ENCODE results near the gene HLA-DRA.

Gene HLA-DRA

DNA sequence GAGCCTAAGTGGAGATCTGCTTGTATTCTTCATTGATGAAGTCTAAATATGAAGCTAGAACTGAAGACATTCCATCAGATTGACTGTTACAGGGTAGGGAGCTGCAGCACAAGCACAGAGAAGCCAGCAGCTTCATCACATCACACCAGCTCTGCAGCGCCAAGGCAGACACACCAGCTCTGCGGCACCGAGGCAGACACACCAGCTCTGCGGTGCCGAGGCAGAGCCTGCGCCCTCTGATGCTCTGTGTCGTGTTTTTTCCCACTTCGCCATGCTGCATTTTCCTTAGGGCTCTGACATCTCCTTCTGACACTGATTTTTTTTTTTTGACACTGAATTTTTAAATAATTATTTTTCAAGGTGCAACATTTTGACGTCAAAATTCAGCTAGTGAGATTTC lies 33.5 kb upstream of the HLA-DRA start:
- Histone ChIP-seq H3K9ac (no peak overlapping the region), H3K9me3 (replicated peaks in 1 of 11) (no peaks in the 10 kb centered on the region), H3K4me2 (no peak overlapping the region), H3K36me3 (no peaks in the 10 kb centered on the region), H4K20me1 (no peaks in the 10 kb centered on the region), H3K4me3 (no peak overlapping the region), H3K27me3 (no peaks in the 10 kb centered on the region), H3K27ac (no peak overlapping the region), H3K4me1 (no peaks in the 10 kb centered on the region)
- no peak for TF ChIP-seq Cebpa-rat (IDR thresholded peaks at IDR 0.05)

DNA sequence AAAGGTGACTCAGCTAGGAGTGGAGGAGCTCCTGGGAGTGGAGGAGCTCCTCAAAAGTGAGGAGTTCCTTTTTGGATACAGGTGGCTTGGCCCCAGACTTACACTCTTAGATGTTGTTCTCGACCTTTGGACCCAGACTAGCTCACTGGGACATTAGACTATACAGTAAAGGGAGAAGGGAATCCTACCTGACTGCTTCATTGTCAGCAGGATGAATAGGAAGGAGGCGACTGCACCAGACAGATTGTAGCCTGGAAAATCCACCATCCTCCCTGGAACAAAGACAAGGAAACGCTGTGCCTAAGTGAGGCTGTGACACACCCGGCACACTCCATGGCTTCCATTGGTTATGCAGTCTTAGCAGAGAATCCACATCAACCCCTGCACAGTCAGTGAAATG lies 32.8 kb upstream of the HLA-DRA start, which contains the start of gene BTNL2:
Gene BTNL2, minus strand, starts transcription at position 325 of the 400 bp plus-strand sequence. Its CDS starts 58 bp downstream, at position 267.
- Histone ChIP-seq H3K27ac (no peak within 1 kb of the TSS), H3K4me2 (no peak within 1 kb of the TSS), H3K4me3 (no peak within 1 kb of the TSS), H4K20me1 (no peaks in the 10 kb centered on the region), H3K4me1 (no peaks in the 10 kb centered on the region), H3K9me3 (replicated peaks in 1 of 11) (no peaks in the 10 kb centered on the region), H3K36me3 (no peaks in the 10 kb centered on the region), H3K9ac (no peak within 1 kb of the TSS), H3K27me3 (no peaks in the 10 kb centered on the region)
- TF ChIP-seq Cebpa-rat (IDR thresholded peaks at IDR 0.05): no peak

DNA sequence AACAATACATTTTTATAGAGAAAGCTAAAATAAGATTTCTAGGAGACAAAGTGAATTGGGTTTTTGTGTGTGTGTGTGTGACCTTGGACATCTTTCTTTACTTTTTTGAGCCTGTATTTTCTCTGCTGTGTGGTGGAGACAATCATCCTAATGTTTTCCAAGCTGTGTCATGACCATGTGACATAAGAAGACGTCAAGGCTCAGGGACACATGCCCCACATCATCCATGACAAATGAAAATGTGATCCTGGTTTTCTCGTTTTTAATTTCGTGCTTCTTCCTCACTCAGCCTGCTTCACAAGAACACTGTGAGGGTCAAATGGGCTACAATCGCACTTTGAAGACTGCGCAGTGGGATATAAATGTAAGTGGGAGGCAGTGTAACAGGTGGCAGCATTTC lies 28.8 kb upstream of the HLA-DRA start:
- Histone ChIP-seq H3K4me2 (no peak overlapping the region), H3K4me3 (no peak overlapping the region), H3K27me3 (no peaks in the 10 kb centered on the region), H3K27ac (no peak overlapping the region), H4K20me1 (no peaks in the 10 kb centered on the region), H3K4me1 (peaks cover 0 to 4% (median 0%) of the 10 kb centered on the region in 10 experiments; a peak in 2 of 20 replicates), H3K9ac (no peak overlapping the region), H3K36me3 (no peaks in the 10 kb centered on the region), H3K9me3 (replicated peaks in 1 of 11) (no peaks in the 10 kb centered on the region)
- no peak for TF ChIP-seq Cebpa-rat (IDR thresholded peaks at IDR 0.05)

DNA sequence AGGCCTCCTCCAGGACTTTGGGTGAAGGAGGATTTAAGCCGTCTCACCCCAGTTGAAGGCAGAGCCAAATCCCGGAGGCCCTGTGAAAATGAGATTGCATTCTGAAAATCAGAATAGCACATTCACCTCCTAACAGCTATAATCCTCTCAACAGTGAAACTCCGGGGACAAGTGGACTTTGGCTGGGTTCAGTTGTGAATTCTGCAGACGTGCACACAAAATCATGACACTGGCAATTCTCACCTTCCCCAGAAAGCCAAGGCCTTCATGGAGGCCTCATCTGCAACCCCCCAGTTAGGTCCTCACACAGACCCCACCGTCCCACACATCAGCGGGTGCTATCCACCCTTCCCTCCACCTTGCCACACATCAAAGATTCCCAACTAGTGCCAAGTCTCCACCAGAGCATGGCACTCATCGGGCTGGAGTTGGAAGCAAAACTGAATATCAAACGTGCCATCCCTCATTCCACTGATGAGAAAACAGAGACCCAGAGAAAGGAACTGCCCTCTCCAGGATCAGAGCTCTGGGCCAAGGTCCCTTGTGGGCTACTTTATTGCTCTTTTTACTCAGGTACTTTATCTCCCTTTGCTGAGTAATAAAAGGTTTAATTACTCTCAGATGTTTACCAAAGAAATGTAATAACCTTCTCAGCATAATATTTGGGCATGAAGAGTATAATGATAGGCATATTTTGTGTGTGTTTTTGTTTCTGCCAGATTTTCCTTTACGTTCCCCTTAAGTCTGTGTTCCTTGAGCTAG lies 27.9 kb upstream of the HLA-DRA start:
- Histone ChIP-seq H3K27ac (no peak overlapping the region), H3K4me2 (no peak overlapping the region), H3K9me3 (replicated peaks in 1 of 11) (no peaks in the 10 kb centered on the region), H3K36me3 (no peaks in the 10 kb centered on the region), H3K4me1 (peaks cover 0 to 4% (median 0%) of the 10 kb centered on the region in 10 experiments; a peak in 2 of 20 replicates), H3K9ac (peak overlapping the region in 1 of 11 experiments; percentile 12; a peak in 1 of 22 replicates), H3K4me3 (no peak overlapping the region), H3K27me3 (no peaks in the 10 kb centered on the region), H4K20me1 (no peaks in the 10 kb centered on the region)
- no peak for TF ChIP-seq Cebpa-rat (IDR thresholded peaks at IDR 0.05)

DNA sequence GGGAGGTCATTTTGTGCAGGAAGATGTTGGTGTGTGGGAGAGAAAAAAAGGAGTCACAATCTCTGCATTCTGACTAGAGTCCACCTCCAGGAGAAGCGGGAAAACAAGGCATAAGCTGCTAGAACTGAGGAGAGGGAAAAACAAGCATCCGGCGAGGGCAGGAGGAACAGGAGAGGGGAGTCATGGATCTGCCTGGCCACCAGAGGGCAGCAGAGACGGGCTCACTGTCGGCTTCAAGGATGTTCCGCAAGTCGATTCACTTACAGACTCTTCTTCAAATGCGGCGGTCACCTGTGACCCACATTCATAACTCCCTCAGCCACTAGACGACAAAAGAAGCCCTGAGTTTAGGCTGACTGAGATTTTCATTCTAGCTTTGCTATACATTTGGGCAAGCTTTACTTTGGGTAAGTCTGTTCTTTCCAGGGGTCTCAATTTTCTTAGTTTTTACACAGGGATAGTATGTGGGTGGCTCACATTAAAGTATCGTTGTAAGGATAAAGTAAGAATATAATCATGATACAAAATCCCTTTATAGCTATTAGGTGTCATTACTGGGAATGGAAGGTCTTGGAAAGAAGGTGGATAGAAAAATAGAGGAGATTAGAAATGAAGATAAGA lies 26.1 kb upstream of the HLA-DRA start:
- H3K9ac ChIP-seq: no peak overlapping the region
- no peak overlapping the region for H3K4me3 ChIP-seq
- H3K36me3 ChIP-seq: no peaks in the 10 kb centered on the region
- H3K9me3 ChIP-seq (replicated peaks in 1 of 11): no peaks in the 10 kb centered on the region
- no peak for TF ChIP-seq Cebpa-rat (IDR thresholded peaks at IDR 0.05)
- peaks cover 0 to 4% (median 0%) of the 10 kb centered on the region in 10 experiments; a peak in 2 of 20 replicates for H3K4me1 ChIP-seq
- H3K27ac ChIP-seq: no peak overlapping the region
- no peaks in the 10 kb centered on the region for H3K27me3 ChIP-seq
- no peaks in the 10 kb centered on the region for H4K20me1 ChIP-seq
- peak overlapping the region in 3 of 11 experiments; percentile 4 to 74 (median 49); a peak in 4 of 22 replicates for H3K4me2 ChIP-seq

DNA sequence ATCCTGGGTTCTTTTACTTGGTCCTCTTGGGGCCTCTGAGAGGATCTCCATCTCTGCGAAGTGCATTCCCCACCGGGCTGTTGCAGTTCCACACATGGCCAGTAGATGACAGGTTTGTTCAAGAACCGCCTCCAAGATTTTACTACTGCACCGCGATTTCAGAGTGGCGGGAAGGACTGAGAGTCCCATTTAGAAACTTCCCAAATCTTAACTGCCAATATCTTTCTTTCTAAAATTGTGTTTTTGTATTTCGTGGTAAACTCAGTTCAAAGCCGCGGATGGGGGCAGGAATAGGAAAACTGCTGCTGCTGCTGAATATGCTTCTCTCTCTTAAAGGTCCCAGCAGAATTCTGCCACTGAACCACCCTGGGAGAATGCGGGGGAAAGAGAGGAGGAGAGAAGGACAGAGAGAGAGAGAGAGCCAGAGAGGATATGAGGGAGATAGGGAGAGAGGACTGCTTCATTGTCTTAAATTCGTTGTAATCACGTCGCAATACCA lies 24.1 kb upstream of the HLA-DRA start:
- TF ChIP-seq Cebpa-rat (IDR thresholded peaks at IDR 0.05): no peak
- Histone ChIP-seq H3K27ac (no peak overlapping the region), H3K27me3 (no peaks in the 10 kb centered on the region), H3K4me1 (peaks cover 0 to 4% (median 0%) of the 10 kb centered on the region in 10 experiments; a peak in 2 of 20 replicates), H3K36me3 (no peaks in the 10 kb centered on the region), H3K4me2 (peak overlapping the region; percentile 19 to 79 (median 47); a peak in 17 of 22 replicates), H3K4me3 (no peak overlapping the region), H3K9ac (no peak overlapping the region), H4K20me1 (no peaks in the 10 kb centered on the region), H3K9me3 (replicated peaks in 1 of 11) (no peaks in the 10 kb centered on the region)

DNA sequence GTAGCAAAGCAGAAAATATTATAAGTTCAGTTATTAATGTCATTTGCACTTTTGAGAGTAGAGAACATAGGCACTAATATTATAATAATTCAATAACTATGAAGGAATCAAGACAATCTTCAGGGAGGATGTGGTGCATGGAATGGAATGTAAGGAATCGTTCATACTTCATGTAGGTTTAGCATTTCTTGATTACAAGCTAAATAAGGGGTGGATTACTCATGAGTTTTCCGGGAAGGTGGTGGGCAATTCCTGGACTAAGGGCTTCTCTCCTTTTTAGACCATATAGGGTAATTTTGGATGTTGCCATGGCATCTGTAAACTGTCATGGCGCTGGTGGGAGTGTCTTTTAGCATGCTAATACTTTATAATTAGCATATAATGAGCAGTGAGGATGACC lies 23.7 kb upstream of the HLA-DRA start:
- H3K4me3 ChIP-seq: no peak overlapping the region
- H3K27me3 ChIP-seq: no peaks in the 10 kb centered on the region
- no peak overlapping the region for H3K27ac ChIP-seq
- no peaks in the 10 kb centered on the region for H3K9me3 ChIP-seq (replicated peaks in 1 of 11)
- H4K20me1 ChIP-seq: no peaks in the 10 kb centered on the region
- H3K9ac ChIP-seq: no peak overlapping the region
- H3K4me2 ChIP-seq: peak overlapping the region in 6 of 11 experiments; percentile 32 to 79 (median 54); a peak in 8 of 22 replicates
- TF ChIP-seq Cebpa-rat (IDR thresholded peaks at IDR 0.05): no peak
- no peaks in the 10 kb centered on the region for H3K36me3 ChIP-seq
- peaks cover 0 to 4% (median 0%) of the 10 kb centered on the region in 10 experiments; a peak in 2 of 20 replicates for H3K4me1 ChIP-seq

DNA sequence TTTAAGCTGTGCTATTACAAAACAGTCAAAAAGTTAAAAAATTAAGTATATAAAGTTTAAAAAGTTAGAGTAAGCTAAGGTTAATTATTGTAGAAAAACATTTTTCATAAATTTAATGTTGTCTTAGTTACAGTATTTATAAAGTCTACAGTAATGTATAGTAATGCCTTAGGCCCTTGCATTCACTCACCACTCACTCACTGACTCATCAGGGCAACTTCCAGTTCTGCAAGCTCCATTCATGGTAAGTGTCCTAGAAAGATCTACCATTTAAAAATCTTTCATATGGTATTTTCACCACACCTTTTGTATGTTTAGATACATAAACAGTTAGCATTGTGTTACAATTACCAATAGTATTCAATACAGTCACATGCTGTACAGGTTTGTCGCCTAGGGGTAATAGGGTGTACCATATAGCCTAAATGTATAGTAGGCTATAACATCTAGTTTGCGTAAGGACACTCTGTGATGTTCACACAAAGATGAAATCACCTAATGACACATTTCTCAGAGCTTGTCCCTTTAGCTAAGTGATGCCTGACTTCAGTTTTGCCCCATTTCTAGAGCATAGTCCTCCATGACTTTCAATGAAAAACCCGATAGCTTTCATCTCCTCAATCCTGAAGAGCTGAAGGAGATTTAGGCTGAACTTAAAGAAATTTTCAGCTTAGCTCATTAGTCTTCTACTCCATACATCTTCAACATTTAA lies 14.9 kb upstream of the HLA-DRA start:
- Histone ChIP-seq H3K9me3 (replicated peaks in 1 of 11) (no peaks in the 10 kb centered on the region), H3K4me1 (no peaks in the 10 kb centered on the region), H3K36me3 (no peaks in the 10 kb centered on the region), H3K27me3 (no peaks in the 10 kb centered on the region), H4K20me1 (no peaks in the 10 kb centered on the region), H3K9ac (no peak overlapping the region), H3K27ac (no peak overlapping the region), H3K4me3 (no peak overlapping the region), H3K4me2 (no peak overlapping the region)
- no peak for TF ChIP-seq Cebpa-rat (IDR thresholded peaks at IDR 0.05)

DNA sequence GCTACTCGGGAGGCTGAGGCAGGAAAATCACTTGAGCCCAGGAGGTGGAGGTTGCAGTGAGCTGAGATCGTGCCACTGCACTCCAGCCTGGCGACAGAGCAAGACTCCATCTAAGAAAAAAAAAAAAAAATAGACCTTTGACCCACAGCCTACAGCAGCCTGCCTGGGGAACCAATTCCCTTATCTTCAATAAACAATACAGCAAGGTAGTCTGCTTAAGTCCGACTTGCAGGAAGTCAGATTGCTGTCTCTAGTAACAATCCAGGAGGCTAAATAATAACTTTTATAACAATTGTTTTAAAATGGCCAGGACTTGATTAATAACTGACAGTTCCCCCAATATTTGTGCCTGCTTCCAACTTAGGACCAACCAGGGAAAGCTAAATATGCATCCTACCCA lies 13.3 kb upstream of the HLA-DRA start:
- Histone ChIP-seq H3K4me1 (no peaks in the 10 kb centered on the region), H3K27ac (no peak overlapping the region), H4K20me1 (no peaks in the 10 kb centered on the region), H3K4me3 (no peak overlapping the region), H3K4me2 (no peak overlapping the region), H3K9ac (no peak overlapping the region), H3K9me3 (replicated peaks in 1 of 11) (no peaks in the 10 kb centered on the region), H3K36me3 (no peaks in the 10 kb centered on the region), H3K27me3 (no peaks in the 10 kb centered on the region)
- TF ChIP-seq Cebpa-rat (IDR thresholded peaks at IDR 0.05): no peak
